ENCODE measurements around the gene ZFPL1.

The ZFPL1 gene

GRCh38 chr11:65083834-65084597 is at the start of gene ZFPL1, which contains the start of gene CDCA5:
ZFPL1 (plus strand) TSS chr11:65084222; CDS start chr11:65084699, 477 bp downstream.
CDCA5 (minus strand) TSS chr11:65084040; CDS start chr11:65083978, 62 bp downstream.
- peak; percentile 89 for DNase-seq (ENCODE audit: low read depth)

- DNase-seq (ENCODE audit: low read depth) = no peak
Observed at GRCh38 chr11:65034423-65034822, 49.6 kb upstream of the ZFPL1 start.

DNA sequence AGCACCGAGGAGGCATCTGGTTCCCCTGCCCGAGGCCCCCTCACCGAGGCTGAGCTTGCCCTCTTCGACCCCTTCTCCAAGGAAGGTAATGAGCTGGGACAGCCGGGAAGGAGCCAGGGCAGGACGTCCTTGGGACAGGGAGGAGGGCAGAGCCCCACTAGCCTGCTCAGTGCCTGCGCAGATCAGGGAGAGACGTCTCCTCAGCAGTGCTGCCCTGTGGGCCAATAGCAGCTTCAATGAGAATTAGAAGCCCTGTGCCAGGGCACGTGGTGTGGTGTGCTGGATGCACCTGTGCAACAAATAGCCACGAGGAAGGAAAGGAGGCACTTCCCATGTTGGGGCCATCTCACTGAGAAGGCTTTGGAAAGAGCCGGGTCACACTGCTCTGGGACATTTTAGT is 48.4 kb upstream of the ZFPL1 start:
- DNase-seq (ENCODE audit: low read depth) = no peak

DNA sequence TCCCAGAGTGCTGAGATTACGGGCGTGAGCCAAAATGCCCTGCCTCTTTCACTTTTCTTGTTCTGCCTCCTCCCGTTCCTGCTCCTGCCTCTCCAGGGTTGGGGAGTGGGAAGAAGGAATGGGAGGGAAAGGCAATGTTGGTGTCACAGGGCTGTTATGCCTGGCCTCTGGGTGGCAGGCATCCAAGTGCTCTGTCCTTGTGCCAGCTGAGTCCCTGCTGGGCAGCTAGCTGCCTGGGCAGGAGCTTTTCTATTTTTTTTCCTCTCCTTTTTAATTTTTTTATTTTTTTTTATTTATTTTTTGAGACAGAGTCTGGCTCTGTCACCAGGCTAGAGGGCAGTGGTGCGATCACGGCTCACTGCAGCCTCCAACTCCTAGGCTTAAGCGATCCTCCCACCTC is 47.1 kb upstream of the ZFPL1 start:
- no peak for DNase-seq (ENCODE audit: low read depth)

DNA sequence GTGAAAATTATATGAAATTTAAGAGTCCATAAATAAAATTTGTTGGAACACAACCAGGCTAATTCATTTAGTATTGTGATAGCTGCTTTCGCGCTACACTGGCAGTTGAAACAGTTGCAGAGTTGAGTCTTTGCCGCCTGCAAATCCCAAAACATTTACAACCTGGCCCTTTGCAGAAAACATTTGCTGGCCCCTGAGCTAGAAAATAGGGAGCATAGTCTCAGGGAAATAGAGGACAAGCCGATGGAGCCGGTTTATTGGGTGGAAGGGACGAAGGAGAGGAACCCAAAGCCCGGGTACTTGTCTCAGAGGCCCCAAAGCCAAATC is 43.5 kb upstream of the ZFPL1 start:
- no peak for DNase-seq (ENCODE audit: low read depth)

- DNase-seq (ENCODE audit: low read depth) = peak; percentile 80
Observed at GRCh38 chr11:65040847-65041622, 43.0 kb upstream of the ZFPL1 start, which contains the start of gene SAC3D1. SAC3D1 (plus strand) TSS chr11:65041210; CDS start chr11:65041293, 83 bp downstream.

DNA sequence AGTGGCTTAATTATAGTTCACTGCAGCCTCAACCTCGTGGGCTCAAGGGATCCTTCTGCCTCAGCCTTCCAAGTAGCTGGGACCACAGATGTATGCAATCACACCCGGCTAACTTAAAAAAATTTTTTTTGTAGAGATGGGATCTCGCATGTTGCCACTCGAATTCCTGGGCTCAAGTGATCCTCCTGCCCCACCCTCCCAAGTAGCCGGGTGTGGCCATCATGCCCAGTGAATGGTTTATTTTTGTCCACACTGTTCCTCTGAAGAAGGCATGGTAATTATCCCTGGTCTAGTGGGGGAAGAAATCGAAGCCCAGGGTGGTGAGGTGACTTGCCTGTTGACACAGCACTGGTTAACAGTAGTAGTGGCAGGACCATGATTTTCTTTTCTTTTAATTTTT is 41.1 kb upstream of the ZFPL1 start:
- DNase-seq (ENCODE audit: low read depth) = no peak

DNA sequence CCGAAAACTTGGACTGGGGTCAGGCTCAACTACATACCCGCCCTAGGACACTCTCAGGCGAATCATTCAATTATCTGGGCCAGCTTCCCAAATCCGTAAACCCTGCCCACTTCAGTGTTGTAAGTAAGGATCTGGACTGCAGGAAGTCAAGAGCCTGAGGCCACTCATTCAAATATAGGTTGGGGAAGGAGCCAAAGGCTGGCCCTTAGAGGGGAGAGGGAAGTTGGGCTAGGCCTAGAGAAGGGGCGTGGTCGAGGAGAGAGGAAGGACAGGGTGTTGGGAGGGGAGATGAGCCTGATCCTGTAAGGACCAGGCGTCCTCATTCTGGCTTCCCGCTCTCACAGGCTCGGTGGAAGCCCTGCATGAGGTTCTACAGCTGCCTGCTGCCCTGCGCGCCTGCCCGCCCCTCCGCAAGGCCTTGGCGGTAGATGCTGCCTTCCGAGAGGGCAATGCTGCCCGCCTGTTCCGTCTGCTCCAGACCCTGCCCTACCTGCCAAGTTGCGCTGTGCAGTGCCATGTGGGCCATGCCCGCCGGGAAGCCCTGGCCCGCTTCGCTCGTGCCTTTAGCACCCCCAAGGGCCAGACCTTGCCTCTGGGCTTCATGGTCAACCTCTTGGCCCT is 40.0 kb upstream of the ZFPL1 start:
- no peak for DNase-seq (ENCODE audit: low read depth)

- DNase-seq (ENCODE audit: low read depth) = no peak
Observed at GRCh38 chr11:65045061-65045460, 39.0 kb upstream of the ZFPL1 start.

- no peak for DNase-seq (ENCODE audit: low read depth)
Observed at GRCh38 chr11:65045728-65046127, 38.3 kb upstream of the ZFPL1 start.

DNA sequence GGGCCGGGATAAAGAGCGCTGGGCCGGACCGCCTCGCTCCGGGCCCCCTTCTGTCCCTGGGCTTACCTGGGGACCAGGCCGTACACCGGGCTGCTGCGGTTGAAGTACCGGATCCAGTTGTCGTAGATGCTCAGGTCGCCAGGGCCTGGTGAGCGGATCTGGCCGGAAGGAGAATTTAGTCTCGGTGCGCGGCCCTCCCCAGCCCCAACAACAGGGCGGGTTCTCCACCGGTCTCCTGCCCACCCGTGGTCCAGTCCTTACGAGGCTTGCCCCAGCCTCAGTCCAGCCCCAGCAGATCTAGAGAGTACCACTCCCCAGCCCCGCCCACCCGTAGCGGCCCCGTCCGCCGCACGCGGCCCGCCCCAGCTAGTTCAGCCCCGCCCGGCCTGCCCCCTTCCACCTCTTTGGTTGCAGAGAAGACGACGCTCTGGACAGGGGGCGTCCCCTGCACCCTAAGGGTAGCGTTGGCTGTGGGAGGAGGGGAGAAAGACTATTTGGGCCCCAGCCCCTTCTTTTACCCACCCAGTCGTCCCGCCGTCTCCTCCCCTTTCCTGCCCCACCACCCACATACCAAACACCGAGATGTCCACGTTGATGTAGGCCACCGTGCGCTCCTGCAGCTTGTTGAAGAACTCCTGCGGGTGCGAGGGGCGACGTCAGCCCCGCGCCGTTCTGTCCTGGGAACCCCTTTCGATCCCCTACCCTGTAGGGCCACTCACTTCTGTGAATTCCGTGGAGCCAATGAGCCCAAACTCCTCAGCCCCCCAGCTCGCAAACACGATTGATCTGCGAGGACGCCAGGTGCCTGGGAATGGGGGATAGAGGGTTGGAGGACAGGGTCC is 36.2 kb upstream of the ZFPL1 start:
- no peak for DNase-seq (ENCODE audit: low read depth)

DNA sequence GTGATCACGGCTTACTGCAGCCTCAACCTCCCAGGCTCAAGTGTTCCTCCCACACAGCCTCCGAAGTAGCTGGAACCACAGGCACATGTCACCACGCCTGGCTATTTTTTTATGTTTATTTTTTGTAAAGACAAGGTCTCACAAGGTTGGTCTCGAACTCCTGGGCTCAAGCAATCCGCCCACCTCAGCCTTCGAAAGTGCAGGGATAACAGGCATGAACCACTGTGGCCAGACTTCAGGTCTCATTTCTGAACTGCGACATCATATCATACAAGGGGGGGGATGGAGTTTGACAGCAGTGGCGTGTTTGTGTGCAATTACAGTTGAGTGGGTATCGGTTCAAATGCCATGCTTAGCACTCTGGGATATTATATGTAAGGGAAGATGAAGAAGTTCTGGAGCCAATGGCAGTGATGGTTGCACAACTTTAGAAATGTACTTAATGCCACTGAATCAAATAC is 32.6 kb upstream of the ZFPL1 start:
- no peak for DNase-seq (ENCODE audit: low read depth)

GRCh38 chr11:65053827-65054508 is 30.1 kb upstream of the ZFPL1 start:
- DNase-seq (ENCODE audit: low read depth) = no peak

GRCh38 chr11:65055538-65055937 is 28.5 kb upstream of the ZFPL1 start:
- no peak for DNase-seq (ENCODE audit: low read depth)

GRCh38 chr11:65056999-65057398 is 27.0 kb upstream of the ZFPL1 start:
- no peak for DNase-seq (ENCODE audit: low read depth)

DNA sequence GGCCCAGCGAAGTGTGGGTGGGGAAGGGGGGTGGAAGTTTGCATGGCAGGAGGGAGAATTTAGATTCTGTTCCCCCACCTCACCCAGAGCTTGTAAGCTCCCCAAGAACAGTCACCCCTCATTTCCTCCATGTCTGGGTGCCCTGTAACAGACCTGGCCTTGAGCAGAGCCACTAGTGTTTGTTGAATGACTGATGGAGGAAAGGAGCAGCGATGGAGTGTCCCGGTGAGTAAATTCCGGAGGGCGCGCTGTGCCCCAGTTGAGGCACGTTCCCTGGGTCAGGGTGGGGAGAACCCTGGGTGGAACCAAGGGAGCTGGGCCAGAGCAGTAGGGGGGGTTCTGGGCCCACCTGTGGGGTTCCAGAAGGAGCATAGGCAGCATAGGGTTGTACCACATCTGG is 26.5 kb upstream of the ZFPL1 start:
- no peak for DNase-seq (ENCODE audit: low read depth)

GRCh38 chr11:65058012-65058411 is 26.0 kb upstream of the ZFPL1 start:
- no peak for DNase-seq (ENCODE audit: low read depth)

DNA sequence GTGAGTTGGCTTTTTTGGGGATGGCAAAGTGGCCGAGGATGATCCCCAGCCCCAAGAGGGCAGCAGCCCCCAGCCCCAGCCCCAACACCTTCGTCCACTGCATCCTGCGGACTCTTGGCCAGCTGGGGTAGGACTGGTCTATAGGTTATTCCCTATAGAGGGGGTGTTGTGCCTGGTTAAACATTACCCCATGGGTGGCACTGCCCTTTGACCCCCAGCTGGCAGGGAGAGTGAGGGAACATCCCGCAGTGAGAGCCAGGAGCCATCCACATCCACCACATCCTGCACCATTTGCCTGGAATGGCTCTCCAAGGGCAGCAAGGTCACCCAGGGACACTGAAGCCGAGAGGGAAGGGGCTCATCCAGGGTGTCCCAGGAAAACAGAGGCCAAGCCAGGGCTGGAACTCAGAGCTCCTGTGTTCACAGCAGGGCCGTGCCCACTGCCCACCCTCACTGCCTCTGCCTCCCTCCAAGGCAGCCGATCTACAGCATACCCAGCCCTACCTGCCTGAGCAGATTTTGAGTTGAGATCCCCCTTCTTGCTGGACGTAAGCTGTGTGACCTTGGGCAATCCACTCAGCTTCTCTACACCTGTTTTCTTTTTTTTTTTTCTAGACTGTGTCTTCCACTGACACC is 25.5 kb upstream of the ZFPL1 start, which contains the start of gene NAALADL1:
TSS of gene NAALADL1 (minus strand) at position 135 of the 636 bp plus-strand sequence. CDS start at position 103, 32 bp downstream.
- DNase-seq (ENCODE audit: low read depth) = no peak

- DNase-seq (ENCODE audit: low read depth) = no peak
Observed at GRCh38 chr11:65059523-65059922, 24.5 kb upstream of the ZFPL1 start.

DNA sequence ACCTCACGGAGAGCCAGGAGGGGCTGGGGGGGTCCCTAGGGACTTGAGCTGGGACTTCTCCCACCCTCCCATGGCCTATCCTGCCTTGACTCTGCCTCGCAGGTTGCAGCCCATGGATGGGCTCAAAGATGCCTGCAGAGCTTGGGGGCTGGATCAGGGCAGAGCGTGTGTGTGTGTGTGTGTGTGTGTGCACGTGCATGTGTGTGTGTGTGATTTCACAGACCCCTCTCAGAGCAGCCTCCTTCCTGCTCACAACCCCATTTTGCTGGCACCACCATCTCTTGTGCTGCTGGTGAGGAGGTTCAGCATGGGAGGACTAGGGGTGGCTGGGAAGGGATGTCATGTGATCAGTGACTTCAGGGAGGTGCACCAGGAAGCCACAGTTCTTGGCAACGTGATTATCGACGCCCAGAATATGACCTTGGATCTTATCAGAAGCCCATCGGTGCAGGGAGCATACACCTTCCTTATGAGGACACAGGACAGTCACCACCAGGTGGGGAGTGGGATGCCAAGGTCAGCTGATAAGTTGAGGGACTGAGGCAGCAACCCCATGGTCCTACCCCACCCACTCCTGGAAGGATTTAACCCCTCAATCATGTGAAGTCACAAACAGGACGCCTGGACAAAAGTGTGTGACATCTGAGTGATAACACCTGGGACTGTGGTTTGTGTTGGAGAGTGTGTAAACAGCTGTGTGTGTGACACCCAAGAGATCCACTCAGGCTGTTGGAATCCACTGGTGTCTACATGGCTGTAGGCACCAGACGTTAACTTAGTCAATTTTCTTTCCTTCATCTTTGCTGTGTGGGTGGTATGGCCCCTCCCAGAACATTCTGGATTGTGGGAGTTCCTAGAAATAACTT is 23.8 kb upstream of the ZFPL1 start:
- DNase-seq (ENCODE audit: low read depth) = no peak
